ENCODE data around the gene CYP26A1. TPM values are rescaled to one million over a fixed set of nuclear protein-coding genes. Genes with fewer than 3 reads are reported as not detected.

CYP26A1 gene
- total RNA-seq, 4 donors from 2014 or later: not detected

DNA sequence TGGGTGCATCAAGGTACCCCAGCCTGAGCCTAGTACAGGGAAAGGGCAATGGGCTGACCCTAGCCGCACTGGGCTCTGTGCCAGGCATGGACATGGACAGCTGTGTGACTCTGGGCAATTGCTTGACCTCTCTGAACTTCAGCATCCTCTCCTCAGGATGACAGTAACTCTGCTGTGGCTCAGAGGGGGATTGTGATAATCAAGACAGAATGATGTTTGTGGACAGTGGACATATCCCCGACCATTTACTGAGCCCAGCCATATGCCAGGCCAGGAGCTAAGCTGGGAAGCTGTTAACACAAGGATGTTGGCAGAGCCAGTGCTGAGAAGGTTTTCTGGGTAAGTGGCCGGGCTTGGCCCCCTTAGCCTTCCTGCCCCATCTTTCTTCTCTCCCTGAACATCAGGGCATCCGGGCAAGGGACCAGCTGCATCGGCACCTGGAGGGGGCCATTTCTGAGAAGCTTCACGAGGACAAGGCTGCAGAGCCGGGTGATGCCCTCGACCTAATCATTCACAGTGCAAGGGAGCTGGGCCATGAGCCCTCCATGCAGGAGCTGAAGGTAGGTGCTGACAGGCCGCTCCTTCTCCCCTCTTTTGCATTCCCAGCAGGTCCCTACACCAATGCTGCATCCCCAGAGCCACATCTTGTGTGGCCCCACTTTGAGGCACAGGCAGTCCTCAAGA, 9.6 kb upstream of the CYP26A1 start:
- 83% methylated on average over 9 of the region's 9 CpGs for WGBS
- Histone ChIP-seq H3K36me3 (peaks cover 0 to 5% (median 0%) of the 10 kb centered on the region in 4 donors), H3K27me3 (peaks cover 0 to 100% (median 20%) of the 10 kb centered on the region in 4 donors), H3K4me1 (peaks cover 18 to 60% (median 53%) of the 10 kb centered on the region in 4 donors), H3K4me3 (no peak overlapping the region), H3K27ac (replicated peaks in 1 of 4) (no peak overlapping the region), H3K9me3 (no peaks in the 10 kb centered on the region)
- no peak for TF ChIP-seq EP300 (IDR thresholded peaks at IDR 0.05)
- no peak for TF ChIP-seq POLR2AphosphoS5 (IDR thresholded peaks at IDR 0.05)
- TF ChIP-seq, protein P1, sequence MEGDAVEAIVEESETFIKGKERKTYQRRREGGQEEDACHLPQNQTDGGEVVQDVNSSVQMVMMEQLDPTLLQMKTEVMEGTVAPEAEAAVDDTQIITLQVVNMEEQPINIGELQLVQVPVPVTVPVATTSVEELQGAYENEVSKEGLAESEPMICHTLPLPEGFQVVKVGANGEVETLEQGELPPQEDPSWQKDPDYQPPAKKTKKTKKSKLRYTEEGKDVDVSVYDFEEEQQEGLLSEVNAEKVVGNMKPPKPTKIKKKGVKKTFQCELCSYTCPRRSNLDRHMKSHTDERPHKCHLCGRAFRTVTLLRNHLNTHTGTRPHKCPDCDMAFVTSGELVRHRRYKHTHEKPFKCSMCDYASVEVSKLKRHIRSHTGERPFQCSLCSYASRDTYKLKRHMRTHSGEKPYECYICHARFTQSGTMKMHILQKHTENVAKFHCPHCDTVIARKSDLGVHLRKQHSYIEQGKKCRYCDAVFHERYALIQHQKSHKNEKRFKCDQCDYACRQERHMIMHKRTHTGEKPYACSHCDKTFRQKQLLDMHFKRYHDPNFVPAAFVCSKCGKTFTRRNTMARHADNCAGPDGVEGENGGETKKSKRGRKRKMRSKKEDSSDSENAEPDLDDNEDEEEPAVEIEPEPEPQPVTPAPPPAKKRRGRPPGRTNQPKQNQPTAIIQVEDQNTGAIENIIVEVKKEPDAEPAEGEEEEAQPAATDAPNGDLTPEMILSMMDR (IDR thresholded peaks at IDR 0.05): no peak
- no peak for TF ChIP-seq POLR2A (IDR thresholded peaks at IDR 0.05; ENCODE audit: low read depth)
- peak; percentile 74 for DNase-seq (ENCODE audit: extremely low spot score)
- intact Hi-C loops (cut with DNase I): no loop called here

DNA sequence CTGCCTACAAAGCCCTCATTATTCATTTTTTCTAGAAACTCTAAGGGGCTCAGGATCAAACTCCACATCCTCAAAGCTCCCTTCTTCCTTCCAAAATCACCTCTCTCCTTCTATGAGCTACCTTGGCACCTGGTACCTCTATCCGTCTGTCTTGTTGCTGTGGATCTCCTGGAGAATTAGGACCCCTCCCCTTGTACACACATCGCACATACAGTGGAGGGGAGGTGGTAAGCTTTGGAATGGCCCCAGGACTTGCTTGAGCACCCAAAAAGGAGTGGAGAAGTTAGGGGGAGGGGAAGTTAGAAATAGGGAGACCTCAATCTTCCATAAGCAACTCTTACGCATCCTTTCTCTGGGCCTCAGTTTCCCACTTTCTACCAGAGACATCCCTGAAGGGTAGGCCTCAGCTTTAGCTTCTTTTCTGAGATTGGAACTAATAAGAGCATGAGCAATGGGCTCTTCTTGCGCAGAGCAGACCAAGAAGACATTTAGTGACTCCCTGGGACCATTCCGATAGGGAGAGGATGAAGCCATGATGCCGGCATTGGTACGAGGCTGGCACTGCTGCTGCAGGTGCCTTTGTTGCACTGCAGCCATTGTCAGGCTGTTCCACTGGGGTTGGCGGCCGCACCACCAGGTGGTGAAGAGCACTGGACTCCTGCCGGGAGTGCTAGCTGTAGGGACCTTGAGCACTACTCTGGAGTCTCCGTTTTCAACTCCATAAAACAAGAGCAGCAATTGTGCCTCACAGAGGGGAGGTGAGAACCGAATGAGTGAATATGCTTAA, 8.6 kb upstream of the CYP26A1 start:
- no peaks in the 10 kb centered on the region for H3K9me3 ChIP-seq
- intact Hi-C loops (cut with DNase I): no loop called here
- peaks cover 0 to 100% (median 23%) of the 10 kb centered on the region in 4 donors for H3K27me3 ChIP-seq
- H3K27ac ChIP-seq (replicated peaks in 1 of 4): no peak overlapping the region
- 70% methylated on average over 12 of the region's 12 CpGs for WGBS
- no peak for TF ChIP-seq POLR2AphosphoS5 (IDR thresholded peaks at IDR 0.05)
- no peak for TF ChIP-seq EP300 (IDR thresholded peaks at IDR 0.05)
- TF ChIP-seq, protein P1 (IDR thresholded peaks at IDR 0.05): no peak
- no peak for TF ChIP-seq POLR2A (IDR thresholded peaks at IDR 0.05; ENCODE audit: low read depth)
- no peaks in the 10 kb centered on the region for H3K36me3 ChIP-seq
- H3K4me3 ChIP-seq: peak overlapping the region in 1 of 4 donors; percentile 24
- peak; percentile 47 for DNase-seq (ENCODE audit: extremely low spot score)
- H3K4me1 ChIP-seq: peaks cover 18 to 59% (median 53%) of the 10 kb centered on the region in 4 donors

DNA sequence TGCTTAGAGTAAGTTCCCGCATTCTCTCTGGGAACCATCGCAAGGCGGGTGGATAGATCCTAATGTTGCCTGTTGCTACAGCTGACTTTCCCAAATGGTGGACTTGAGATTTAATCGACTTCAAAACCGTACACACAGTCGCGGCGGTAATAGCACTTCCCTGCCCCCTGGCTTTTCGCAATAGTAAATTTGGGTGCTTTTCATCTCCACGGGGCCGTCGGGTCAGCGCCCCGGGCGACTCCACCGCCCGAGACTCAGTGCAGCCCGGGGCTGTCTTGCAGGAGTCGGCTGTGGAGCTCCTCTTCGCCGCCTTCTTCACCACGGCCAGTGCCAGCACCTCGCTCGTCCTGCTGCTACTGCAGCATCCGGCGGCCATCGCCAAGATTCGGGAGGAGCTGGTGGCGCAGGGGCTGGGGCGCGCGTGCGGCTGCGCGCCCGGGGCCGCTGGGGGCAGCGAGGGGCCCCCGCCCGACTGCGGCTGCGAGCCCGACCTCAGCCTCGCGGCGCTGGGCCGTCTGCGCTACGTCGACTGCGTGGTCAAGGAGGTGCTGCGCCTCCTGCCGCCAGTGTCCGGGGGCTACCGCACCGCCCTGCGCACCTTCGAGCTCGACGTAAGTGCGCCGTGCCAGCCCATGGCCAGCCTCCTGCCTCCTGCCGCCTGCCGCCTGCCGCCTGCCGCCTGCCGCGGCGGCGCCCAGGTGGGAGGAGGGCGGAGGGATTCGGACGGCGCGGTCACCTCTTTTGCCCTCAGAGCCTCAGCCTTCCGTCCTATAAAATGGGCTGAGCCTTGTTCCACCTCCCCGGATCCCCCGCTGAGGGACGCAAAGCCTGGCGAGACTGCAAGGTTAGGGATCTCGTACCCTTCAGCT, 7.8 kb upstream of the CYP26A1 start:
- WGBS: 10% methylated on average over 24 of the region's 81 CpGs
- H3K9me3 ChIP-seq: no peaks in the 10 kb centered on the region
- peaks cover 0 to 100% (median 23%) of the 10 kb centered on the region in 4 donors for H3K27me3 ChIP-seq
- peak; percentile 89 for DNase-seq (ENCODE audit: extremely low spot score)
- TF ChIP-seq, protein P1 (IDR thresholded peaks at IDR 0.05): no peak
- no peak for TF ChIP-seq POLR2AphosphoS5 (IDR thresholded peaks at IDR 0.05)
- TF ChIP-seq POLR2A (IDR thresholded peaks at IDR 0.05; ENCODE audit: low read depth): no peak
- TF ChIP-seq EP300 (IDR thresholded peaks at IDR 0.05): no peak
- H3K36me3 ChIP-seq: no peaks in the 10 kb centered on the region
- peak overlapping the region in 3 of 4 donors; percentile 24 to 34 (median 25) for H3K4me3 ChIP-seq
- H3K4me1 ChIP-seq: peaks cover 14 to 51% (median 45%) of the 10 kb centered on the region in 4 donors
- no peak overlapping the region for H3K27ac ChIP-seq (replicated peaks in 1 of 4)
- intact Hi-C loops (cut with DNase I): no loop called here

DNA sequence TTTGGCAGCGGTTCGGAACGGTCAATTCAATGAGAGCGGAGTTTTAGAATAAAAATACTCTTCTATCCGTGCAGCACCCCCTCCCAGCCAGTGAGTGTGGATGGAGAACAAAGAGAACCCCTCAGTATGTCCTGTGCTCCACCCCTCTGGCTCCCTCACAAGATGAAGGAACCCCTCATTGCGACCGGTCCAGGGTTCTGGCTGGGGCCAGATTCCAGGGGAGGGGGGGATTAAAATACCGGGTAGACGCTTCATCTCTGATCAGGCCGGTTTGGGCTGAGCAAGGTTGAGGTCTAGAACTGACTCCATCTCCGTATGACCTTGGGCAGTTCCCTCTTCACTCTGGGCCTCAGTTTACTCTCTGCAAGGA, 7.2 kb upstream of the CYP26A1 start:
- no peaks in the 10 kb centered on the region for H3K36me3 ChIP-seq
- peaks cover 14 to 49% (median 41%) of the 10 kb centered on the region in 4 donors for H3K4me1 ChIP-seq
- H3K27ac ChIP-seq (replicated peaks in 1 of 4): no peak overlapping the region
- no peak for TF ChIP-seq POLR2A (IDR thresholded peaks at IDR 0.05; ENCODE audit: low read depth)
- TF ChIP-seq, protein P1 (IDR thresholded peaks at IDR 0.05): no peak
- no peak for TF ChIP-seq POLR2AphosphoS5 (IDR thresholded peaks at IDR 0.05)
- no peak for TF ChIP-seq EP300 (IDR thresholded peaks at IDR 0.05)
- no peak for DNase-seq (ENCODE audit: extremely low spot score)
- 7% methylated on average over 9 of the region's 11 CpGs for WGBS
- H3K4me3 ChIP-seq: no peak overlapping the region
- H3K27me3 ChIP-seq: peaks cover 0 to 100% (median 23%) of the 10 kb centered on the region in 4 donors
- no peaks in the 10 kb centered on the region for H3K9me3 ChIP-seq
- intact Hi-C loops (cut with DNase I): no loop called here
